ENCODE measurements around the gene AKT2.

DNA sequence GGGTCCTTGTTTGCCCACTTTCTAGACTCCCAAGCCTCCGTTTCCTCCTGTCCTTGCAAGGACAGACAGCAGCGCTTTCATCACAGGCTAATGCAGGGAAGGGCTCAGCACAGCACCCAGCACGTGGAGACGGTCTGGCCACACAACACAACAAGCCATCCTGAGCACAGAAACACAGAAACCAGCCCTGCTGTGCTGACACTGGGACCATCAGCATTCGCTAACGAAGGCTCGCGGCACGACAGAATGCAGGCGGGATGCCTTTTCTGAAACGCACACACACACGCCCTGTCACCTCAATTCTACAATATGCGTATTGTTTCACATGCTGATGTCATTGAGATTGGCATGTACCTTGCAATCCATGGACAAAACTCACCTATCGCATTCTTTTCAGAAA is 12.9 kb downstream of the AKT2 start:
- no peak for TF ChIP-seq RAD21 (IDR thresholded peaks at IDR 0.05; ENCODE audit: low read depth)
- no peak for TF ChIP-seq TCF12 (IDR thresholded peaks at IDR 0.05; ENCODE audit: low read depth)
- TF ChIP-seq, protein P1, sequence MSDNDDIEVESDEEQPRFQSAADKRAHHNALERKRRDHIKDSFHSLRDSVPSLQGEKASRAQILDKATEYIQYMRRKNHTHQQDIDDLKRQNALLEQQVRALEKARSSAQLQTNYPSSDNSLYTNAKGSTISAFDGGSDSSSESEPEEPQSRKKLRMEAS (IDR thresholded peaks at IDR 0.05), result no peak
- TF ChIP-seq YY1 (IDR thresholded peaks at IDR 0.05; ENCODE audit: low read depth), result no peak
- TF ChIP-seq EP300 (IDR thresholded peaks at IDR 0.05; ENCODE audit: borderline replicate concordance), result no peak
- no peak for TF ChIP-seq TAF1 (IDR thresholded peaks at IDR 0.05; ENCODE audit: low read depth)
- TF ChIP-seq, protein P2, sequence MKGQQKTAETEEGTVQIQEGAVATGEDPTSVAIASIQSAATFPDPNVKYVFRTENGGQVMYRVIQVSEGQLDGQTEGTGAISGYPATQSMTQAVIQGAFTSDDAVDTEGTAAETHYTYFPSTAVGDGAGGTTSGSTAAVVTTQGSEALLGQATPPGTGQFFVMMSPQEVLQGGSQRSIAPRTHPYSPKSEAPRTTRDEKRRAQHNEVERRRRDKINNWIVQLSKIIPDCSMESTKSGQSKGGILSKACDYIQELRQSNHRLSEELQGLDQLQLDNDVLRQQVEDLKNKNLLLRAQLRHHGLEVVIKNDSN (IDR thresholded peaks at IDR 0.05), result no peak
- TF ChIP-seq EGR1 (IDR thresholded peaks at IDR 0.05), result no peak
- TF ChIP-seq CEBPB (IDR thresholded peaks at IDR 0.05), result no peak

Measured in Ishikawa (cell line).